ENCODE results near the gene COL5A1.

- TF ChIP-seq, protein P1, sequence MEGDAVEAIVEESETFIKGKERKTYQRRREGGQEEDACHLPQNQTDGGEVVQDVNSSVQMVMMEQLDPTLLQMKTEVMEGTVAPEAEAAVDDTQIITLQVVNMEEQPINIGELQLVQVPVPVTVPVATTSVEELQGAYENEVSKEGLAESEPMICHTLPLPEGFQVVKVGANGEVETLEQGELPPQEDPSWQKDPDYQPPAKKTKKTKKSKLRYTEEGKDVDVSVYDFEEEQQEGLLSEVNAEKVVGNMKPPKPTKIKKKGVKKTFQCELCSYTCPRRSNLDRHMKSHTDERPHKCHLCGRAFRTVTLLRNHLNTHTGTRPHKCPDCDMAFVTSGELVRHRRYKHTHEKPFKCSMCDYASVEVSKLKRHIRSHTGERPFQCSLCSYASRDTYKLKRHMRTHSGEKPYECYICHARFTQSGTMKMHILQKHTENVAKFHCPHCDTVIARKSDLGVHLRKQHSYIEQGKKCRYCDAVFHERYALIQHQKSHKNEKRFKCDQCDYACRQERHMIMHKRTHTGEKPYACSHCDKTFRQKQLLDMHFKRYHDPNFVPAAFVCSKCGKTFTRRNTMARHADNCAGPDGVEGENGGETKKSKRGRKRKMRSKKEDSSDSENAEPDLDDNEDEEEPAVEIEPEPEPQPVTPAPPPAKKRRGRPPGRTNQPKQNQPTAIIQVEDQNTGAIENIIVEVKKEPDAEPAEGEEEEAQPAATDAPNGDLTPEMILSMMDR (conservative IDR thresholded peaks at IDR 0.05; ENCODE audit: low read depth, low read length): no peak
- no peak for TF ChIP-seq EZH2 (IDR thresholded peaks at IDR 0.05; ENCODE audit: low read length, unreplicated experiment)
Measured at GRCh38 chr9:134871697-134872340, 230.2 kb downstream of the COL5A1 start.
